ENCODE results near the gene ATXN1.
A peak's percentile ranks its signal among the peaks of the same experiment; 100 is the strongest.

Gene ATXN1

DNA sequence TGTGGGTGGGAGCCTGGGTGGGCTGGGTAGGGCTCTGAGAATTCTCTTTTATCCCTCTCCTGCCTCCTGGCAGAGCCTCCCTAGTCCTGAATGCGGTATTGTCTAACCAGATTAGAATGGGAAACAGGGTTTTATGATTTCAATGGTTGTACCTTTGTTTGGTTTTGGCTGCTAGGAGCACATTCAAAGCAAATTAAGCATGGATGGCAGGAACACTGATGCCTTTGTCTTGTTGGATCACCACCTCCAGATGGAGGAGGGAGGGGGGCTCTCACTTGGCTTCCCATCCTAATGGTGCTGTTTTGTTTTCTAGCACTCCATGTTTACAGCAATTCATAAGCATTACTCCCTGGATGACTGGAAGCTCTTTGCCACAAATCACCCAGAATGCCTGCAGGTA, 511.3 kb downstream of the ATXN1 start:
- peak; percentile 97 for DNase-seq (ENCODE audit: low spot score)
